Articular chondrocyte of knee joint (primary cell): ENCODE results near the gene DIS3L. TPM values are rescaled to one million over a fixed set of nuclear protein-coding genes. Genes with fewer than 3 reads are reported as not detected.

Source experiments
- small RNA-seq: library from RNA; depleted of rRNA; stranded (forward); fragments of <200 nt; gene quantifications from one replicate; pipeline ENCODE3, GENCODE V24; 2012
- total RNA-seq: library from RNA; depleted of rRNA; stranded (reverse); fragments of >200 nt; gene quantifications from 2 replicates; pipeline ENCODE4 v1.2.3, GENCODE V29; 2012

DIS3L gene
- 49.2 and 53.4 TPM in 2 replicates for total RNA-seq

GRCh38 chr15:66293419-66294156, at the start of gene DIS3L:
Gene DIS3L, plus strand, starts transcription at chr15:66293568. Its CDS starts 29 bp downstream, at chr15:66293597.

GRCh38 chr15:66253418-66254088, 39.8 kb upstream of the DIS3L start, which contains the start of gene MEGF11:
Gene MEGF11, minus strand, starts transcription at chr15:66253750. Its CDS starts 125,347 bp downstream, at chr15:66128403.

GRCh38 chr15:66356359-66357236, 63.2 kb downstream of the DIS3L start, which contains the start of gene TIPIN:
Gene TIPIN, minus strand, starts transcription at chr15:66356685. Its CDS starts 3,738 bp downstream, at chr15:66352947.

Small RNA genes lying within 50 kb of the gene (small RNA-seq; reads per million reads assigned to genes)
- not detected for gene RF00019
- gene SCARNA14 = 21.4 reads per million, percentile 96 among the genes with 10 or more reads in this experiment

Other genes with a start within 250 kb of the DIS3L start
- not detected in 2 replicates for gene MEGF11, start 39.8 kb upstream of the DIS3L start, total RNA-seq
- 8.1 and 13.9 TPM in 2 replicates for gene TIPIN, start 63.1 kb downstream of the DIS3L start, total RNA-seq
- gene MAP2K1, start 93.3 kb downstream of the DIS3L start, total RNA-seq = 24.8 and 27.3 TPM in 2 replicates
- gene SNAPC5, start 204.2 kb downstream of the DIS3L start, total RNA-seq = 15.0 and 19.1 TPM in 2 replicates
- gene RPL4, start 211.3 kb downstream of the DIS3L start, total RNA-seq = 3,061 and 4,005 TPM in 2 replicates
- 16.2 and 16.5 TPM in 2 replicates for gene ZWILCH, start 211.8 kb downstream of the DIS3L start, total RNA-seq